HepG2 (cell line): Measurements from ENCODE around the gene ECM1. TPM values are rescaled to one million over a fixed set of nuclear protein-coding genes. Genes with fewer than 3 reads are reported as not detected.
A peak's percentile ranks its signal among the peaks of the same experiment; 100 is the strongest.

Experiments
- AGO2 ChIP-seq: fragments of 200-400 bp; formaldehyde crosslinking; optimal IDR thresholded peaks from 2 replicates; pipeline ENCODE3; 2017; ENCODE audit warnings: mild to moderate bottlenecking, low read depth, low read length, moderate library complexity
- DDIT3 ChIP-seq: sonication (generic); formaldehyde crosslinking; IDR thresholded peaks from 2 replicates; pipeline ENCODE4 v1.4.0; 2020; ENCODE audit warnings: mild to moderate bottlenecking, missing genetic modification reagents
- HIC2 ChIP-seq: sonication (generic); formaldehyde crosslinking; IDR thresholded peaks from 2 replicates; pipeline ENCODE4 v1.9.0; 2022; ENCODE audit warnings: low read depth, missing genetic modification reagents
- MXD1 ChIP-seq: sonication (generic); formaldehyde crosslinking; IDR thresholded peaks from 2 replicates; pipeline ENCODE4 v1.4.0; 2020; ENCODE audit warnings: mild to moderate bottlenecking, missing genetic modification reagents
- MXD3 ChIP-seq: IDR thresholded peaks from 2 replicates; pipeline ENCODE4 v1.6.1; 2016; ENCODE audit warnings: mild to moderate bottlenecking, missing biosample characterization, missing genetic modification reagents
- RNF219 ChIP-seq: sonication (generic); formaldehyde crosslinking; IDR thresholded peaks from 2 replicates; pipeline ENCODE4 v1.5.0; 2020; ENCODE audit warnings: mild to moderate bottlenecking, missing genetic modification reagents
- ZFY ChIP-seq: sonication (generic); formaldehyde crosslinking; IDR thresholded peaks from 2 replicates; pipeline ENCODE4 v1.4.0; 2020; ENCODE audit warnings: missing genetic modification reagents
- ZHX1 ChIP-seq: sonication (generic); formaldehyde crosslinking; IDR thresholded peaks from 2 replicates; pipeline ENCODE4 v1.8.1; 2022; ENCODE audit warnings: low read depth, mild to moderate bottlenecking, missing genetic modification reagents
- ZMAT3 ChIP-seq: sonication (generic); formaldehyde crosslinking; conservative IDR thresholded peaks from 2 replicates; pipeline ENCODE4 v1.7.0; 2021; ENCODE audit warnings: missing genetic modification reagents
- ZNF264 ChIP-seq: sonication (generic); formaldehyde crosslinking; IDR thresholded peaks from 2 replicates; pipeline ENCODE4 v1.4.0; 2020; ENCODE audit warnings: missing genetic modification reagents
- ZNF275 ChIP-seq: sonication (generic); formaldehyde crosslinking; IDR thresholded peaks from 2 replicates; pipeline ENCODE4 v1.8.0; 2022; ENCODE audit warnings: missing genetic modification reagents, mild to moderate bottlenecking, inconsistent platforms, borderline replicate concordance
- ZNF292 ChIP-seq: sonication (generic); formaldehyde crosslinking; IDR thresholded peaks from 2 replicates; pipeline ENCODE4 v1.8.1; 2022; ENCODE audit warnings: mild to moderate bottlenecking, low read depth, missing genetic modification reagents, borderline replicate concordance
- ZNF331 ChIP-seq: sonication (generic); formaldehyde crosslinking; IDR thresholded peaks from 2 replicates; pipeline ENCODE4 v1.4.0; 2020; ENCODE audit warnings: missing genetic modification reagents
- ZNF710 ChIP-seq: sonication (generic); formaldehyde crosslinking; IDR thresholded peaks from 2 replicates; pipeline ENCODE4 v1.5.0; 2020; ENCODE audit warnings: mild to moderate bottlenecking, missing genetic modification reagents, borderline replicate concordance
- ZNF713 ChIP-seq: sonication (generic); formaldehyde crosslinking; IDR thresholded peaks from 2 replicates; pipeline ENCODE4 v1.4.0; 2020; ENCODE audit warnings: mild to moderate bottlenecking, missing genetic modification reagents
- polyA plus RNA-seq, 8 experiments: library from polyadenylated mRNA; depleted of rRNA in 3 of 8; stranded (reverse) in 7 of 8; unstranded in 1 of 8; fragments of >200 nt; fragmentation: Illumina TruSeq in 4 of 8; extraction: Trizol in 4 of 8; gene quantifications; 2 replicates each; pipeline versions ENCODE4 v1.2.1 to v1.2.3, GENCODE V29; 2011 to 2016; ENCODE audit warnings: low read depth in 4 of 8, missing spikeins in 1 of 8, mixed read lengths in 1 of 8; ENCODE audit not compliant: insufficient read depth in 1 of 8
- total RNA-seq, 5 experiments: library from RNA; depleted of rRNA; stranded (reverse); fragments of >200 nt; fragmentation: Illumina TruSeq; extraction: Trizol; gene quantifications; 2 replicates each; pipeline ENCODE4 v1.2.3, GENCODE V29; 2016; ENCODE audit warnings: low read depth in 1 of 5

Gene ECM1
- total and polyA plus RNA-seq, 2 of the 13 experiments (the other 11 are each of a cell fraction or from before 2014, with no cell fraction given), result 0.42 to 1.0 TPM

- TF ChIP-seq ZHX1 (no peak), ZNF275 (CRISPR knock-in tag) (peak; percentile 51; the same call in 1 of the 2 replicates), ZNF713 (CRISPR knock-in tag) (no peak), RNF219 (CRISPR knock-in tag) (0 out of 2 replicates have a peak, but pooled peaks have one; percentile 33), DDIT3 (CRISPR knock-in tag) (no peak), AGO2 (peak; percentile 96), ZNF710 (CRISPR knock-in tag) (peak; percentile 14; the same call in 1 of the 2 replicates), MXD3 (CRISPR knock-in tag) (no peak; the same call in 1 of the 2 replicates), HIC2 (CRISPR knock-in tag) (no peak), ZNF264 (CRISPR knock-in tag) (peak; percentile 56; the same call in 1 of the 2 replicates), ZMAT3 (CRISPR knock-in tag) (0 out of 2 replicates have a peak, but pooled peaks have one; percentile 17), ZNF331 (CRISPR knock-in tag) (no peak), ZNF292 (CRISPR knock-in tag) (peak; percentile 58; the same call in 1 of the 2 replicates), MXD1 (CRISPR knock-in tag) (peak; percentile 45; the same call in 1 of the 2 replicates), ZFY (CRISPR knock-in tag) (peak; percentile 35; the same call in 1 of the 2 replicates)
Measured at GRCh38 chr1:150561254-150561973, 53.5 kb downstream of the ECM1 start (continued).
